Measurements from ENCODE around the gene PPOX. TPM values are rescaled to one million over a fixed set of nuclear protein-coding genes. Genes with fewer than 3 reads are reported as not detected.

PPOX gene
- total RNA-seq, 1 experiment from 2014 or later = 12.3 TPM

GRCh38 chr1:161153176-161153575 is 13.1 kb upstream of the PPOX start:
- DNase-seq (ENCODE audit: low read depth) = no peak

- DNase-seq (ENCODE audit: low read depth) = peak; percentile 86
Measured at GRCh38 chr1:161153682-161154337, 12.4 kb upstream of the PPOX start, which contains the start of gene UFC1. TSS of gene UFC1 (plus strand) at chr1:161153978. CDS start at chr1:161153998, 20 bp downstream.

GRCh38 chr1:161157867-161158266 is 8.4 kb upstream of the PPOX start:
- no peak for DNase-seq (ENCODE audit: low read depth)

- DNase-seq (ENCODE audit: low read depth) = no peak
Measured at GRCh38 chr1:161158316-161159010, 7.8 kb upstream of the PPOX start.

GRCh38 chr1:161159087-161159912 is 6.9 kb upstream of the PPOX start, which contains the start of gene USP21:
TSS of gene USP21 (plus strand) at chr1:161159500. CDS start at chr1:161160641, 1,141 bp downstream.
- DNase-seq (ENCODE audit: low read depth) = peak; percentile 85

- no peak for DNase-seq (ENCODE audit: low read depth)
Measured at GRCh38 chr1:161159913-161160243, 6.3 kb upstream of the PPOX start.

GRCh38 chr1:161160671-161161145 is 5.5 kb upstream of the PPOX start:
- no peak for DNase-seq (ENCODE audit: low read depth)

DNA sequence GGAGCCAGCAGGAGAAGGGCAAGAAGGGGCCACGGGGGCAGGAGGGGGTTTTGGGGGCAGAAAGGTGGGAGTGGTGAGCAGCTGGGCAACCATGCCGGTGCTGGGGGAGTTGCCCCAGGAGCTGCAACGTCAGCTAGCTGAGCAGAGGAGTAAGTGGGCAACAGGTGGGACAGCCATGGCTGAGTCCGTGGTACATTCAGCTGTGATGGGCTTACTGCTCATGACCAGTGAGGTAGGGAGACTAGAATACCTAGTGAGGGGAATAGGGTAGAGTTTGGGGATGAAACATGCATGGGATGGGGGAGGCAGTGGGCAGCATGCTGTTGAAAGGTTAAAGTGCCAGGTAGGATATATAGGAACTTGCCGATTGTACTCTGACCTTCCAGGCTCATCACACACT is 4.6 kb upstream of the PPOX start:
- no peak for DNase-seq (ENCODE audit: low read depth)

GRCh38 chr1:161162052-161162451 is 4.2 kb upstream of the PPOX start:
- DNase-seq (ENCODE audit: low read depth) = no peak

DNA sequence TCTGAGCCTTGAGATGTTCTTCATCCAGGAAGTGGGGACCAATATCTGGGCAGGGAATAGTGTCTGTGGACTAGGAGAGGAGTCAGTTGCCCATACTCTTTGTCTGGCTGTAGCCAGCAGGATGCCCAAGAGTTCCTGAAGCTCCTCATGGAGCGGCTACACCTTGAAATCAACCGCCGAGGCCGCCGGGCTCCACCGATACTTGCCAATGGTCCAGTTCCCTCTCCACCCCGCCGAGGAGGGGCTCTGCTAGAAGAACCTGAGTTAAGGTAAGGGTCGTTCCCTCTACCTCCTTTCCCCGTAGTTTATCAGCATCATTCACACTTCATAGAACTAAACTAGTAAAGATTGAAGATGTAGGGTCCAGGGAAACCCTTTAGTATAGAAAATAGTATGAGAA is 3.4 kb upstream of the PPOX start:
- DNase-seq (ENCODE audit: low read depth) = no peak

GRCh38 chr1:161163793-161164192 is 2.4 kb upstream of the PPOX start:
- no peak for DNase-seq (ENCODE audit: low read depth)

DNA sequence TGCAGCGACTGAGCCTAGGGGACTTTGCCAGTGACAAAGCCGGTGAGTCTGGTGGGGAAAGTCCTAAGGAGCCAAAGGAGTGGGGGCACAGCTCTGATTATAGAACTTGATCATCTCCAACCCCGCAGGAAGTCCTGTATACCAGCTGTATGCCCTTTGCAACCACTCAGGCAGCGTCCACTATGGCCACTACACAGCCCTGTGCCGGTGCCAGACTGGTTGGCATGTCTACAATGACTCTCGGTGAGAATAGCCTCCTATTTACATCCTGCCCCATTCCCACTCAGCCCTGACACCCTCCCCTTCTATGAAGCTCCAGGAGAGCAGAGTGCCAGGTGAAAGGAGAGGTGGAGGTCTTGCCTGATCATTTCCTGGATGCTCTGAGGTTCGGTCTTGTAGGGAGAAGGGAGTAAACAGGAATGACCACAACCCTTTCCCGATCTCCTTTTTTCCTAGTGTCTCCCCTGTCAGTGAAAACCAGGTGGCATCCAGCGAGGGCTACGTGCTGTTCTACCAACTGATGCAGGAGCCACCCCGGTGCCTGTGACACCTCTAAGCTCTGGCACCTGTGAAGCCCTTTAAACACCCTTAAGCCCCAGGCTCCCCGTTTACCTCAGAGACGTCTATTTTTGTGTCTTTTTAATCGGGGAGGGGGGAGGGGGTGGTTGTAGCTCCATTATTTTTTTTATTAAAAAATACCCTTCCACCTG is 1.2 kb upstream of the PPOX start:
- DNase-seq (ENCODE audit: low read depth) = no peak

GRCh38 chr1:161166669-161167548 is 683 bp downstream of the PPOX start:
- no peak for DNase-seq (ENCODE audit: low read depth)

- no peak for DNase-seq (ENCODE audit: low read depth)
Measured at GRCh38 chr1:161168906-161169305, 2.7 kb downstream of the PPOX start.

GRCh38 chr1:161171191-161171590 is 5.0 kb downstream of the PPOX start:
- no peak for DNase-seq (ENCODE audit: low read depth)

- DNase-seq (ENCODE audit: low read depth) = no peak
Measured at GRCh38 chr1:161171696-161172095, 5.5 kb downstream of the PPOX start.

DNA sequence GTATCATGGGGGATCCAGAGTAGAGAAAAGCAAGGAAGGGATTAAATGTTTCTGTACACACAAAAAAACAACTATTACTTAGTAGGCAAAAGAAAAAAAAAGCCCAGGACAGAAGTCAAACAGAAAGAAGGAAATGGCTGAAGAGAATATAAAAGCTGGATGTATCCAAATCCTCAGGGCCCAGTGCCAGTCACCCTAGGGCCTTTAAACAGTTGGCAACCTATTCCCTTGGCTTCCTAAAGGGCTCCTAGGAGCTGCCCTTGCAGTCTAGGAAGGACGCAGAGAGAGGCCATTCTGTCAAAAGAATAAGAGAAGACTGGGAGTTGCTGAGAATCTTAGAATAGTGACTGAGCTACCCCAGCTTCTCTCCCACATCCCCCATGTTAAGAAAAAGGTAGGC is 6.1 kb downstream of the PPOX start:
- DNase-seq (ENCODE audit: low read depth) = no peak

GRCh38 chr1:161172776-161173376 is 6.7 kb downstream of the PPOX start:
- DNase-seq (ENCODE audit: low read depth) = no peak

DNA sequence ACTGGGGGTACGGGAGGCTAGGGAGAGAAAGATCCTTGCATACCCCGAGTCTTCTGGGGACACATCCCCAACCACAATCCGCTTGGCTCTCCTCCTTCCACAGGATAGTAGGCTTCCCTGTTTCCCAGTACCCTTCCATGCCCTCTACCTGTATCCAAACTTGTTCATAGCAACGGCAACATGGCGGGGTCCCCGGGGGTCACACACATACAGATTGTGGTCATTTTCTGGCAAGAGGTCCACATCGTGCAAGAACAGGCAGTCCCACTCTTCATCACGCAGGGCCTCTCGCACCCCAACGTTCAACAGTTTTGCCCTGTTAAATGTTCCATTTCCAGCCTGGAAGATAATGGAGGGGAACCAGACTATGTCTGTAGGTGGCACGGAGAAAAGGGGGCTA is 7.5 kb downstream of the PPOX start:
- DNase-seq (ENCODE audit: low read depth) = no peak

DNA sequence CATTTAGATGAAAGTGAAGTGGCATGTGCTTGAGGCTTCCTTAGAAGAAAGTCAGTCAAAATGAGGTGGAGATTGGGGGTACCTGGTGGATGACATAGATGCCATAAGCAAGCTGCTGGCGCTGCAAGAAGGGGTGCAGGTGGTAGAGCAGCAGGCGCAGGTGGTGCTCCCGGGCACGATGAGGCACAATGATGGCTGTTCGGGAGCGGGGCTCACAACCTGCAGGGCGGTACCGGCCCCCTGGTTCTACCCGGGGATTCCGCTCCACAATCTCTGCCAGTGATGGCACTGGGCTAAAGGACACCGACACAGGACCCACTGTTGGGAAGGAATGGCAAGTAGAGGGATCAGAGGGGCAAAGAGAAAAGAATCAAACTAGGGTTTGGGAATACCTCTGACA is 8.7 kb downstream of the PPOX start:
- no peak for DNase-seq (ENCODE audit: low read depth)

All from RPMI7951 (cell line).